SU-DHL-6 (cell line): ENCODE measurements around the gene CDK12.
"Not testable (repeated sequence)": the region's sequence is repeated elsewhere in the genome, so short reads cannot be mapped to it uniquely, and the experiment has no call there.

ENCODE experiments used
- EZH2phosphoT487 ChIP-seq: fragments of 200-600 bp; sonication (generic), shearing (Covaris generic); conservative IDR thresholded peaks from 2 replicates; pipeline ENCODE4 v1.6.1; 2018; ENCODE audit warnings: mild to moderate bottlenecking, antibody characterized with exemption, low read length, moderate library complexity, mixed read lengths
- TF ChIP-seq, protein P1 (sequence below): fragments of 200-600 bp; sonication (generic); IDR thresholded peaks from one replicate; pipeline ENCODE4 v1.5.1; 2017; ENCODE audit warnings: antibody characterized with exemption, mild to moderate bottlenecking, low read length, moderate library complexity; ENCODE audit not compliant: insufficient read depth, poor library complexity, severe bottlenecking

DNA sequence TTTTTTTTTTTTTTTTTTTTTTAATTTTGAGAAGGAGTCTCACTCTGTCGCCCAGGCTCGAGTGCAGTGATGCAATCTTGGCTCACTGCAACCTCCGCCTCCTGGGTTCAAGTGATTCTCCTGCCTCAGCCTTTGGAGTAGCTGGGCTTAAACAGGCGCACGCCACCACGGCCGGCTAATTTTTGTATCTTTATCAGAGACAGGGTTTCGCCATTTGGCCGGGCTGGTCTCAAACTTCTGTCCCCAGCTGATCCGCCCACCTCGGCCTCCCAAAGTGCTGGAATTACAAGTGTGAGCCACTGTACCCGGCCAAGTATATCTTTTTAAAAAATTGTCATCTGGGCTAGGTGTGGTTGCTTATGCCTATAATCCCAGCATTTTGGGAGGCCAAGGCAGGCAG is 35.6 kb downstream of the CDK12 start:
- TF ChIP-seq, protein P1, sequence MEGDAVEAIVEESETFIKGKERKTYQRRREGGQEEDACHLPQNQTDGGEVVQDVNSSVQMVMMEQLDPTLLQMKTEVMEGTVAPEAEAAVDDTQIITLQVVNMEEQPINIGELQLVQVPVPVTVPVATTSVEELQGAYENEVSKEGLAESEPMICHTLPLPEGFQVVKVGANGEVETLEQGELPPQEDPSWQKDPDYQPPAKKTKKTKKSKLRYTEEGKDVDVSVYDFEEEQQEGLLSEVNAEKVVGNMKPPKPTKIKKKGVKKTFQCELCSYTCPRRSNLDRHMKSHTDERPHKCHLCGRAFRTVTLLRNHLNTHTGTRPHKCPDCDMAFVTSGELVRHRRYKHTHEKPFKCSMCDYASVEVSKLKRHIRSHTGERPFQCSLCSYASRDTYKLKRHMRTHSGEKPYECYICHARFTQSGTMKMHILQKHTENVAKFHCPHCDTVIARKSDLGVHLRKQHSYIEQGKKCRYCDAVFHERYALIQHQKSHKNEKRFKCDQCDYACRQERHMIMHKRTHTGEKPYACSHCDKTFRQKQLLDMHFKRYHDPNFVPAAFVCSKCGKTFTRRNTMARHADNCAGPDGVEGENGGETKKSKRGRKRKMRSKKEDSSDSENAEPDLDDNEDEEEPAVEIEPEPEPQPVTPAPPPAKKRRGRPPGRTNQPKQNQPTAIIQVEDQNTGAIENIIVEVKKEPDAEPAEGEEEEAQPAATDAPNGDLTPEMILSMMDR = not testable (repeated sequence)
- not testable (repeated sequence) for TF ChIP-seq EZH2phosphoT487
